Endothelial cell of umbilical vein (primary cell): ENCODE measurements around the gene VPS52.
A peak's percentile ranks its signal among the peaks of the same experiment; 100 is the strongest.

Source experiments
- CTCF ChIP-seq, 2 donors: IDR thresholded peaks; 1 replicate in 1 of 2; 2 replicates in 1 of 2; pipeline ENCODE4 v1.5.1; 2011; ENCODE audit warnings: low read length in 2 of 2, mild to moderate bottlenecking in 2 of 2, moderate library complexity in 2 of 2, control low read depth in 1 of 2, inconsistent platforms in 1 of 2, low read depth in 1 of 2; ENCODE audit not compliant: insufficient read depth in 1 of 2; ENCODE audit errors: extremely low read depth in 1 of 2
- EZH2 ChIP-seq: IDR thresholded peaks from 2 replicates; pipeline ENCODE4 v1.6.1; 2012; ENCODE audit warnings: borderline replicate concordance, low read depth, mild to moderate bottlenecking, moderate library complexity, low read length, inconsistent platforms; ENCODE audit not compliant: severe bottlenecking
- GATA2 ChIP-seq: IDR thresholded peaks from 2 replicates; pipeline ENCODE4 v1.7.0; 2011; ENCODE audit warnings: low read depth, mild to moderate bottlenecking, moderate library complexity, mixed read lengths, low read length; ENCODE audit not compliant: insufficient read length, insufficient read depth
- JUN ChIP-seq: IDR thresholded peaks from 2 replicates; pipeline ENCODE4 v1.6.1; 2011; ENCODE audit warnings: borderline replicate concordance, low read depth; ENCODE audit not compliant: insufficient read length, insufficient read depth
- MAX ChIP-seq: IDR thresholded peaks from 2 replicates; pipeline ENCODE4 v1.6.1; 2011; ENCODE audit not compliant: insufficient read depth, insufficient read length
- MYC ChIP-seq: IDR thresholded peaks from one replicate; pipeline ENCODE4 v1.6.1; 2011; ENCODE audit warnings: mild to moderate bottlenecking, low read depth, low read length
- POLR2A ChIP-seq: IDR thresholded peaks from 2 replicates; pipeline ENCODE4 v1.6.1; 2012; ENCODE audit warnings: low read depth, mild to moderate bottlenecking, control low read depth, low read length
- POLR2AphosphoS5 ChIP-seq: IDR thresholded peaks from 2 replicates; pipeline ENCODE4 v1.6.1; 2012; ENCODE audit warnings: low read depth, mild to moderate bottlenecking, control low read depth, low read length, moderate library complexity; ENCODE audit not compliant: insufficient read depth

GRCh38 chr6:33213989-33214335 lies 57.7 kb downstream of the VPS52 start:
- TF ChIP-seq JUN = no peak
- no peak for TF ChIP-seq POLR2A
- no peak for TF ChIP-seq CTCF (IDR thresholded peaks at IDR 0.05; ENCODE audit: extremely low read depth in 1 of 2, insufficient read depth in 1 of 2, low read depth in 1 of 2, low read length in 2 of 2)
- TF ChIP-seq POLR2AphosphoS5 = no peak
- peak; percentile 49 for TF ChIP-seq EZH2
- TF ChIP-seq MAX = no peak
- no peak for TF ChIP-seq MYC
- no peak for TF ChIP-seq GATA2
